ENCODE results near the gene MAPKAP1. TPM values are rescaled to one million over a fixed set of nuclear protein-coding genes. Genes with fewer than 3 reads are reported as not detected.

Gene MAPKAP1
- total RNA-seq, 1 donor from 2014 or later: 67.3 TPM

GRCh38 chr9:125591888-125592287, 115.1 kb downstream of the MAPKAP1 start:
- H3K27me3 Mint-ChIP-seq: no peaks in the 10 kb centered on the region
- DNase-seq (ENCODE audit: extremely low spot score, unreplicated experiment): no peak
- peaks cover 6% of the 10 kb centered on the region for H3K9me3 Mint-ChIP-seq
- H3K27ac Mint-ChIP-seq: no peak overlapping the region
- no peak for TF ChIP-seq CTCF (conservative IDR thresholded peaks at IDR 0.05)
- H3K4me1 Mint-ChIP-seq (ENCODE audit: unreplicated experiment): peaks cover 28% of the 10 kb centered on the region
- no peak overlapping the region for H3K4me3 Mint-ChIP-seq
- H3K36me3 Mint-ChIP-seq: peaks cover 20% of the 10 kb centered on the region

GRCh38 chr9:125591245-125591644, 115.8 kb downstream of the MAPKAP1 start:
- no peak overlapping the region for H3K27ac Mint-ChIP-seq
- H3K9me3 Mint-ChIP-seq: peaks cover 6% of the 10 kb centered on the region
- no peak overlapping the region for H3K4me3 Mint-ChIP-seq
- no peak for DNase-seq (ENCODE audit: extremely low spot score, unreplicated experiment)
- TF ChIP-seq CTCF (conservative IDR thresholded peaks at IDR 0.05): no peak
- no peaks in the 10 kb centered on the region for H3K27me3 Mint-ChIP-seq
- H3K36me3 Mint-ChIP-seq: peaks cover 23% of the 10 kb centered on the region
- peaks cover 28% of the 10 kb centered on the region for H3K4me1 Mint-ChIP-seq (ENCODE audit: unreplicated experiment)

- H3K36me3 Mint-ChIP-seq: peaks cover 17% of the 10 kb centered on the region
- DNase-seq (ENCODE audit: extremely low spot score, unreplicated experiment): no peak
- H3K4me3 Mint-ChIP-seq: no peak overlapping the region
- H3K4me1 Mint-ChIP-seq (ENCODE audit: unreplicated experiment): peaks cover 23% of the 10 kb centered on the region
- H3K27me3 Mint-ChIP-seq: no peaks in the 10 kb centered on the region
- H3K9me3 Mint-ChIP-seq: peaks cover 6% of the 10 kb centered on the region
- H3K27ac Mint-ChIP-seq: no peak overlapping the region
- no peak for TF ChIP-seq CTCF (conservative IDR thresholded peaks at IDR 0.05)
Observed at GRCh38 chr9:125589287-125589686, 117.7 kb downstream of the MAPKAP1 start.

GRCh38 chr9:125587819-125588460, 119.1 kb downstream of the MAPKAP1 start:
- H3K4me3 Mint-ChIP-seq: no peak overlapping the region
- H3K36me3 Mint-ChIP-seq: peaks cover 11% of the 10 kb centered on the region
- peaks cover 14% of the 10 kb centered on the region for H3K4me1 Mint-ChIP-seq (ENCODE audit: unreplicated experiment)
- H3K27ac Mint-ChIP-seq: no peak overlapping the region
- no peak for DNase-seq (ENCODE audit: extremely low spot score, unreplicated experiment)
- no peaks in the 10 kb centered on the region for H3K9me3 Mint-ChIP-seq
- H3K27me3 Mint-ChIP-seq: no peaks in the 10 kb centered on the region
- no peak for TF ChIP-seq CTCF (conservative IDR thresholded peaks at IDR 0.05)

GRCh38 chr9:125586172-125586511, 120.9 kb downstream of the MAPKAP1 start:
- H3K27me3 Mint-ChIP-seq: no peaks in the 10 kb centered on the region
- no peaks in the 10 kb centered on the region for H3K9me3 Mint-ChIP-seq
- no peak overlapping the region for H3K27ac Mint-ChIP-seq
- H3K4me3 Mint-ChIP-seq: no peak overlapping the region
- TF ChIP-seq CTCF (conservative IDR thresholded peaks at IDR 0.05): no peak
- no peak for DNase-seq (ENCODE audit: extremely low spot score, unreplicated experiment)
- peaks cover 12% of the 10 kb centered on the region for H3K4me1 Mint-ChIP-seq (ENCODE audit: unreplicated experiment)
- peaks cover 11% of the 10 kb centered on the region for H3K36me3 Mint-ChIP-seq

All from type B pancreatic cell (in vitro differentiated cells).